Brain microvascular endothelial cell (primary cell): ENCODE measurements around the gene CYP8B1.

Experiments
- DNase-seq: peaks from one replicate; pipeline ENCODE4 v3.0.0-alpha.2; 2020
- H3K27ac ChIP-seq: fragments of 250-450 bp; sonication (Bioruptor Pico); 2 replicates; pipeline ENCODE4 v1.5.1; 2020; ENCODE audit warnings: mild to moderate bottlenecking, moderate library complexity
- H3K27me3 ChIP-seq: fragments of 250-450 bp; sonication (Bioruptor Pico); replicated peaks from 2 replicates; pipeline ENCODE4 v1.5.1; 2020; ENCODE audit warnings: mild to moderate bottlenecking
- H3K36me3 ChIP-seq: fragments of 250-450 bp; sonication (Bioruptor Pico); replicated peaks from 2 replicates; pipeline ENCODE4 v1.5.1; 2020; ENCODE audit warnings: mild to moderate bottlenecking
- H3K4me3 ChIP-seq: 2 replicates; pipeline ENCODE4 v1.5.1; 2011; ENCODE audit warnings: low read depth, mild to moderate bottlenecking, control low read depth, low read length, moderate library complexity
- CTCF ChIP-seq: IDR thresholded peaks from 2 replicates; pipeline ENCODE4 v1.5.1; 2011; ENCODE audit warnings: low read depth, mild to moderate bottlenecking, moderate library complexity, low read length, control low read depth, inconsistent platforms; ENCODE audit errors: missing control alignments
- in situ Hi-C: cut with HindIII; loops from 2 replicates; pipeline ENCODE4 v1.10.0; 2017; ENCODE audit warnings: low sequenced_read_pairs, low pct_ligation_motif_present

CYP8B1 gene

DNA sequence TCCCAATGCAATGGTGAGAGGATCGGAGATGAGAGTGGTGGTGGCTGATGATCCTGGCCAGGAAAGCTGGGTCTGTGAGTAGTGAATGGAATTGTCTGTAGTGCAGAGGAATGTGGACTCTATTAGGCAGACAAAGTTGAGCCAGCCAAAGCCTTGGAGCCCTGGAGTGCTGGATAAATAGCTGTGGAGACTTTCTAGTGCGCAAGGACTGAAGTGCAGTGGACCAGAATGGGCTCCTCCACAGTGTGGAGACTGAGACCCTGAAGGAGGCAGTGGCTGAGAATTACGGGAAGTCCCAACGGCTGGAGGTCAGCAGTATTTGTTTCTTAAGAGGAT is 31.1 kb upstream of the CYP8B1 start:
- Histone ChIP-seq H3K4me3 (peak overlapping the region; percentile 59), H3K36me3 (no peaks in the 10 kb centered on the region), H3K27ac (no peak overlapping the region), H3K27me3 (peaks cover 2% of the 10 kb centered on the region)
- DNase-seq: no peak
- TF ChIP-seq CTCF: no peak
- in situ Hi-C loops: no loop called here

GRCh38 chr3:42906070-42906847 is 30.6 kb upstream of the CYP8B1 start, which contains the start of gene ZNF662:
Gene ZNF662, plus strand, starts transcription at chr3:42906142. Its CDS starts 1,973 bp downstream, at chr3:42908115.
- Histone ChIP-seq H3K27me3 (peaks cover 2% of the 10 kb centered on the region), H3K4me3 (peak within 1 kb of the TSS; percentile 59), H3K36me3 (no peaks in the 10 kb centered on the region), H3K27ac (no peak within 1 kb of the TSS)
- in situ Hi-C loops: no loop called here
- no peak for TF ChIP-seq CTCF
- no peak for DNase-seq

GRCh38 chr3:42905740-42906069 is 30.0 kb upstream of the CYP8B1 start:
- Histone ChIP-seq H3K4me3 (peak overlapping the region; percentile 59), H3K27me3 (peaks cover 2% of the 10 kb centered on the region), H3K27ac (no peak overlapping the region), H3K36me3 (no peaks in the 10 kb centered on the region)
- in situ Hi-C loops: no loop called here
- DNase-seq: no peak
- TF ChIP-seq CTCF: no peak

GRCh38 chr3:42904076-42904475 is 28.4 kb upstream of the CYP8B1 start:
- Histone ChIP-seq H3K27me3 (peaks cover 2% of the 10 kb centered on the region), H3K27ac (no peak overlapping the region), H3K36me3 (no peaks in the 10 kb centered on the region), H3K4me3 (no peak overlapping the region)
- no peak for TF ChIP-seq CTCF
- DNase-seq: no peak
- in situ Hi-C loops: no loop called here

- H3K27me3 ChIP-seq: peaks cover 2% of the 10 kb centered on the region
- in situ Hi-C loops: no loop called here
- H3K27ac ChIP-seq: no peak overlapping the region
- H3K36me3 ChIP-seq: no peaks in the 10 kb centered on the region
- no peak overlapping the region for H3K4me3 ChIP-seq
- no peak for DNase-seq
- no peak for TF ChIP-seq CTCF
Observed at GRCh38 chr3:42902257-42902656, 26.6 kb upstream of the CYP8B1 start.

GRCh38 chr3:42901073-42901415 is 25.4 kb upstream of the CYP8B1 start:
- H3K4me3 ChIP-seq: no peak overlapping the region
- no peak for DNase-seq
- H3K36me3 ChIP-seq: no peaks in the 10 kb centered on the region
- H3K27me3 ChIP-seq: peaks cover 2% of the 10 kb centered on the region
- in situ Hi-C loops: no loop called here
- H3K27ac ChIP-seq: no peak overlapping the region
- TF ChIP-seq CTCF: no peak
